RPMI8226 (cell line): ENCODE results near the gene HSP90AB1.

Experiments used
- DNase-seq: peaks from one replicate; pipeline ENCODE4 v3.0.0-alpha.2; 2015

Gene HSP90AB1

DNA sequence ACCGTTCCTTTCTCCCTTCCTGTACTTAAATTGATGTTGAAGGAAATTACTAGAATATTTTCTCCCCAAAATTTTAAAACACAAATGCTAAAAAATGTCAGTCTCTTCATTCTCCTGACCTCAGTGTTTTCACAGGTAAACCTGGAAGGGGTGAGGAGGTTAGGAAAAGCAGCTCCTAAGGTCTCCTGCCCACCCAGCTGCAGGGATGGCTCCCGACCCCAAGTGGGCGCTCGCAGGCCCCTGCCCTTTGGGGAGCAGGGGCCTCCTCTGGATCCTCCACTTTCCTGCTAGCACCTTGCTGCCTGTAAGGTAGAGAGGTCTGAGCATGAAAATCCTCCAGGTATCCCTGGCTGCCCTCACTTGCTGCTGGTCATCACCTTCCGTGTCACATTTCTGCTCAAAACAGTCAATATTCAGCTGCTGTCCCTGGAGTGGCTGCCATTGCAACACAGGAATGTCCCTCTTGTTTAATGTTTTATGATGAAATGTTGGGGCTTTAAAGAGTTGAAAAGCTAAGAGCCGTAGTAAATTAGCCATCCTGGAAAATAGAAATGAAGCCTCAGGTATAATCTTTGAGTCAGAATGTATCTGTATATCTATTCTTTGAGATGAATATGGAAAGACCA is 10.9 kb upstream of the HSP90AB1 start:
- no peak for DNase-seq

DNA sequence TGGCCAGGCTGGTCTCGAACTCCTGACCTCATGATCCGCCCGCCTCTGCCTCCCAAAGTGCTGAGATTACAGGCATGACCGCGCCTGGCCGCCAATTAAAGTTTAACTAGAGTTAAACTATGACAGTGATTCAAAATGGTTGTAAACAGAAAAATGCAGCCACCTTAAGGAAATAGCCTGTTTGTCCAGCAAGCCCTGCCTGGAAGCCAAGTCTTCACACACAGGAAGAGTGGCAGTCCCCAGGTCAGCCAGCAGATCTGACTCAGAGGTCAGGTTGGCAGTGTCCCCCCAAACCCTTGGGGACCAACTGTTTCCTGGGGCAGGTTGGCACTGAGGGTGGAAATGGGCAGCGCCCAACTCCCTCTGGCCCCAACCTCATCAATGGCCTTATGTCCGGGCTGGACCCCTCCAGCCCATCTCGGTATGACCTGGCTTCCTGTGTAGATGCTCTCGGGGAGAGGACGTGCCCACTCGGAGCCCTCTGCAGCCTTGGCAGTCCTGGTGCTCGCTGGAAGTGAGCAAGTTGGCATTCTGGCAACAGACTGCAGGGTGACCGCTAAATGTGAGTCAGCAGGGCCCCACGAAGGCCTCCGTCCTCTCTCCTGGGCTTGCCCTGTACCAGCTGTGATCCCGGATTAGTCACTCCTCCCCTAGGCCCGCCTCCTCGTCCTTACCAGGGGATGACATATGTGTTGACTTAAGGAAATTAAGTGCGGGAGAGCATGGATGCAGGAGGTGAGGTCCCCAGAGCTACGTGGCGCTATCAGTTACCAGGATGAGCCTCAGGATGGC is 9.7 kb upstream of the HSP90AB1 start:
- peak; percentile 90 for DNase-seq

DNA sequence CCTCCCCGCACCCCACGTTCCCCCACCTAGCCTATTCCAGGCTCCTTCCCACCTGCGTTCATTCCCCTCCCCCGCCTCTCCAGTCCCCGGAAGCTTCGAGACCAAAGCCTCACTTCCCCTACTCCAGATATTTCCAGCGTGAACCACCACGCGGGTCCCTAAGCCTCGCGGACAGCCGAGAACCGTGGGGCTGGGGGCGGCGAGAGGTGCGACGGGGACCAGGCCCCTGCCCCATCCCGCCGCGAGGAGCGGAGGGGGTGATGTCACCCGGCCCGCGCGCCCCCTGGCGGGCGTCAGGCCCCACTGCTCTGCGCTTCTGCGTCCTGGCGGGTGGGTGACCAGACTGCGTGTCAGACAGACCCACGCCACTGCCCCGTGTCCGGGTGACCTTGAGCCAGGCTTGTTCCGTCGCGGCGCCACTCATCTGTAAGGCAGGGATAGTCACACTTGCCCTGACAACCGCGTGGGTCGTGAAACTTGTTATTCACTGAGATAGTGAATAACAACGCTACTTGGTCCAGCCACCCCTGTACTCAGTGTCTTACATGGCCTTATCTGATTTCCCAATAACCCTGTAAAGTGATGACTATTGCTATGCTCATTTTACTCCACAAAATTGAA is 9.0 kb upstream of the HSP90AB1 start:
- DNase-seq, result peak; percentile 84

DNA sequence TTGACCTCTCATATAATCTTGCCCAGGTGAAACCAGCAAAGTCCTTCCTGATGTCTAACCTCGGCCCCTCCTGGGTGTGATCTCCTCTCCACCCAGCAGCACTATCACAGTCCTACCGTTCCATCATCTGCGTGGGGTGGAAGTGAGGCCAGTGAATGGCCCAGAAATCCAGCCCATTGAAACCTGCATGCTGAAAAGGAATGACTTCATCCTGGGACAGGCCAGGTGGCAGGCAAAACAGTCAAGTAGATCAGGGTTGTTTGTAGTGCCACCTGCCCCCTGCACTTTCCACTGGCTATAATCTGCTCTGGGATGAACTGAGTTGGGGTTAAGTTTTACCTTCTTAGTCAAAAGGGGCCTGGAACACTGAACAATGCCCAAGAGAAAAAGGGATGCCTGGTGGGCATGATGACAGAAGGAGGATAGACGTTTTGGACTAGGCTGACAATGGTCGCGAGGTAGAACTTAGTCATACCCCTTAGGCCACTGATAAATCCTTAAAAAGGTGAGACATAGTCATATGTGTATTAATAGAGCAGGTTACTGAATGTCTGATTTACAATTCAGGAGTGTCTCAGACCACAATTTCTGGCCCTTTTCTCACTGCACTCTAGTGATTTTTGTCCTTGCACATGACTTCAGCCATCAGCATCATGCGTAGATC is 8.1 kb upstream of the HSP90AB1 start:
- DNase-seq, result no peak

DNA sequence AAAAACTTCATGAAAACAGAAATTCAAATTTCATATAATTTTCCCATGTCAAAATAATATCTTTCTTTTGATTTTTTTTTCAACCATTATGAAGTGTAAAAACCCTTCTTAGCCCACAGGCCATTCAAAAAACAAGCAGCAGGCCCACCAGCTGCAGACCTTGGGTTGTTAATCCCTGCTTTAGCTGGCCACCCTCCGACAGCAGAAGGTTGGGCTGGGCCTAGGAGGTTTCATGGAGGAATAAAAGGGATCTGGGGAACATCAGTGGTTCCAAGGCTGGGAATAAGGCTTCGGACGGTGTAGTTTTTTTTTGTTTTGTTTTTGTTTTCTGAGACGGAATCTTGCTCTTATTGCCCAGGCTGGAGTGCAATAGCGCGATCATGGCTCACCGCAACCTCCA is 3.6 kb upstream of the HSP90AB1 start:
- no peak for DNase-seq

DNA sequence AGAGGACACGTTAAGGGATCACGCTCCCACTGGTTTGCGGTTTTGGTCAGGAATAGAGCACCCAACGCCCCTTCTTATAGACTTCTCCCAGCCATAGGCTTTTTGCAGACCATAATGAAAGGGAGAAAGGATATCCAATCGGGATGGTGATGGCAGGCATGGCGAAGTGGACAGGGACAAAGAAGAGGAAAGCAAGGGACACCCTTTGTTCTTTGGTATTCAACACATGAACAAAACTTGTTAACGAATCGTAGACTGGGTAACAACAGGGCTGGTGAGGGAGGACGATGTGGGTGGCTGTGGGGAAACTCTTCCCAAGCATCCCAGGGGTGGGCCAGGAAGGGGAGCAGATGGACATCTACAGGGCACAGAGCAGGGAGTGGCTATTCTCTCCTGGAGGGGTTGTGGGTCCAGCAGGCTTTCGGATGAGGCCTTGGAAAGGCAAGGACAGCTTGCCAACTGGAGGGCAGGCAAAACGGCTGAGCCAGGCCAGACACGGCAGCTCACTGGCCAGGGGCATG is 1.4 kb upstream of the HSP90AB1 start:
- DNase-seq, result no peak

DNA sequence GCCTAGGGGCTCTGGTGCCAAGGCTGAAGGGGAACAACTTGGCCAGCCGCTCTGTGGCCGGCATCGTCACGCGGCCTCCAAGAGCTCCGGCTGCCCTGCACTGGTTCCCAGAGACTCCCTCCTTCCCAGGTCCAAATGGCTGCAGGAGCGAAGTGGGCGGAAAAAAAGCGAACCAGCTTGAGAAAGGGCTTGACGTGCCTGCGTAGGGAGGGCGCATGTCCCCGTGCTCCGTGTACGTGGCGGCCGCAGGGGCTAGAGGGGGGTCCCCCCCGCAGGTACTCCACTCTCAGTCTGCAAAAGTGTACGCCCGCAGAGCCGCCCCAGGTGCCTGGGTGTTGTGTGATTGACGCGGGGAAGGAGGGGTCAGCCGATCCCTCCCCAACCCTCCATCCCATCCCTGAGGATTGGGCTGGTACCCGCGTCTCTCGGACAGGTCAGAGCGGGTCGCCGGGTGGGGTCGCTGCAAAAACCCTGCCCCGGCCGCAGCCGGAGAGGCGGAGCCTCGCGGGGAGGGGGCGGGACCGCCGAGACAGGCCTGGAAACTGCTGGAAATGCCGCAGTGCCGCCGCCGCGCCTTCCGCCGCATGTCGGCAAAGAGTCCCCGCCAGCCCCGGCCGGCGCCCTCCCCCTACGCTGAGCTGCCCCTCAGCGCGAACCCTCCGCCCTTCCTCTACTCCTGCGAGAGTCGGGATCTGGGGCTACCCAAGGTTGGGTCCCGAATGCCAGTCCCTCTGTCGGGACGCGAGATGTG is 814 bp upstream of the HSP90AB1 start:
- DNase-seq, result peak; percentile 89

DNA sequence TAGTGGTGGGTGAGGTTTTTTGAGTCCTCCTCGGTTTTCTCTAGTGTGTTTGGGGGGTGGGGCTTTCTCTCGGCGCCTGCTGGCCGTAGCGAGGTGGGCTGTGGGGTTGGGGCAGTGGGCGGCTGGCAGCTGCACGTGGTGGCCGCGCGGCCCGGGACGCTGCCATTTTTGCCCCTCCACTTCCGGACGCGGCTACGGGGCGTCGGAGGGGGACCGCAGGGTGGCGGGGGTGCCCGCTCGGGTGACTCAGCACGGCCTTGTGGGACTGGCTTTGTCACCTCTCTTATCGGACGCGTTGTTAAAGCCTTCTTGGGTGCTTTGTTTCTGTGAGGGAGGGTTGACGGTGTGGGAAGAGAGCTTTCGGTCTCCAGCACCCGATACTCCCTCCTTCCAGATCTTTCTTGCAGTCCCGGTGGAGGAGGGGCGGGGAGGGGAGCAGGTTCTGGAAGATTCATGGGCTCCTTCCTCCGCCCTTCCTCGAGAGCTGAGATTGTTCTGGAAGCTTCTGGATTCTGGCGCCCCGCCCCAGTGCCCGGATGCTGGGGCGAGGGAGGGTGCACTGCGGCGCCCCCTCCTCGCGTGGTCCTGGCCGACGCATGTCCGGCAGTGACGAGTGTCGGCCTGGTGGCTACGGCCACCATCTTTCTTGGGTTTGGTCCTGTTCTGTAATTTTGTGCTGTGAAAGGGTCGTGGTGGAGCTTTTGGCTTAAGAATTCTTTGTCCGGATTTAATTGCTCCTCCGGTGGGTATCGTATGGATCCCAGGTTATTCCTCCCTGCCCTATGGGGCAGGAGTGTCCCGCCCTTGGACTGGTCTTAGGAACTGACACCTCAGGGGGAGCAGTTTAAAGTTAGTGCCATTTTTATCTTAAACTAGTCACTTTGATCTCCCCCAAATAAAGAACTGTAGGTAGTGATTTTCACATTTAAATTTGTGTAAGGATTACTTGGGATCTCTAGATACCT is 719 bp downstream of the HSP90AB1 start:
- DNase-seq, result peak; percentile 69

DNA sequence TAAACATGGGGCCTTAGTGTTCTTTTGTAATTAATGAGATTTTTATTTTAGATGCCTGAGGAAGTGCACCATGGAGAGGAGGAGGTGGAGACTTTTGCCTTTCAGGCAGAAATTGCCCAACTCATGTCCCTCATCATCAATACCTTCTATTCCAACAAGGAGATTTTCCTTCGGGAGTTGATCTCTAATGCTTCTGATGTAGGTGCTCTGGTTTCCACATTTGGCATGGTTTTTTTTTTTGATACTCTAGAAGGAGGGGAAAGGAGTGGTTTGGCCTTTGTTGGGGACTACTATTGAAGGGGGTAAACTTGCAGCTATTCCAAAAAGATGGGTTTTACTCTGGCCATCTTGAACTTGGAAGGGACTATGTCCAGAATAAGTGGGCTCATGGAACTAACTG is 1.7 kb downstream of the HSP90AB1 start:
- no peak for DNase-seq

DNA sequence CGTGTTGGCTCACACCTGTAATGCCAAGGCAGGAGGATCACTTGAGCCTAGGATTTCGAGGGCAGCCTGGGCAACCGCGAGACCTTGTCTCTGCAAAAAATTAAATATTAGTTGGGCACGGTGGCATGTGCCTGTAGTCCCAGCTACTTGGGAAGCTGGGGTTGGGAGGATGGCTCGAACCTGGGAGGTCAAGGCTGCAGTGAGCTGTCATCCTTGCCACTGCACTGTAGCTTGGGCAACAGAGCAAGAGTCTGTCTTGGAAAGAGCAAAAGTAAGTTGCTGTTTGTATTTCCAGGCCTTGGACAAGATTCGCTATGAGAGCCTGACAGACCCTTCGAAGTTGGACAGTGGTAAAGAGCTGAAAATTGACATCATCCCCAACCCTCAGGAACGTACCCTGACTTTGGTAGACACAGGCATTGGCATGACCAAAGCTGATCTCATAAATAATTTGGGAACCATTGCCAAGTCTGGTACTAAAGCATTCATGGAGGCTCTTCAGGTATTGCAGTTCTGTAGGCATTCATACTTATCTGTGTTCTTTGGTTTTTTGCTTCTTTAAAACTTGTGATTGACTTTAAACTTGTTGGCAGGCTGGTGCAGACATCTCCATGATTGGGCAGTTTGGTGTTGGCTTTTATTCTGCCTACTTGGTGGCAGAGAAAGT is 2.3 kb downstream of the HSP90AB1 start:
- no peak for DNase-seq

DNA sequence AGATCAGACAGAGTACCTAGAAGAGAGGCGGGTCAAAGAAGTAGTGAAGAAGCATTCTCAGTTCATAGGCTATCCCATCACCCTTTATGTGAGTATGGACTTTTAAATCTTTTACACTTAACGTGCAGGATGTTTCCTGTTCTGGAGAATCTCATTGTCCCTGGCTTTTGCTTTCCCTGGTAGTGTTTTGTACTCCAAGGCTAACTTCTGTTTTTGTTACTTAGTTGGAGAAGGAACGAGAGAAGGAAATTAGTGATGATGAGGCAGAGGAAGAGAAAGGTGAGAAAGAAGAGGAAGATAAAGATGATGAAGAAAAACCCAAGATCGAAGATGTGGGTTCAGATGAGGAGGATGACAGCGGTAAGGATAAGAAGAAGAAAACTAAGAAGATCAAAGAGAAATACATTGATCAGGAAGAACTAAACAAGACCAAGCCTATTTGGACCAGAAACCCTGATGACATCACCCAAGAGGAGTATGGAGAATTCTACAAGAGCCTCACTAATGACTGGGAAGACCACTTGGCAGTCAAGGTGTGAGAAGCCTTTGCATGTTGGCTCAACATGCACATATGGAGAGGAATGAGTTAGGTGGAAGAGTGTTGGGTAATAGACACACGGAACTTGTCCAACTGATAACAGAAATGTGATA is 3.3 kb downstream of the HSP90AB1 start:
- DNase-seq, result no peak

DNA sequence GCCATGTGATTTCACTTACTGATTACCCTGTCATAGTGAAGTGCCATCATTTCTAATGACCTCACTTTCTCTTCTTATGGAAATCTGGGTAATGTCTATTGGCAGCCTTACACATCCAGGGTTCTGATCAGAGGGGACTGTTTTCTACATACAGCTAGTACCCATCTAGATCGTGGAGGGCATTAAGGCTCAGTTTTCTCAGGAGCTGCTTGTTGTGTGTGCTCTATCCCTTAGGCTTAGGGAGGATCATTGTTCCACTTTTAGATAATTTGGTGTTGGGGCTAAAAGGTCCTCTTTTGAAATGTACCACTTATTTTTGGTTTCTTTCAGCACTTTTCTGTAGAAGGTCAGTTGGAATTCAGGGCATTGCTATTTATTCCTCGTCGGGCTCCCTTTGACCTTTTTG is 3.8 kb downstream of the HSP90AB1 start:
- no peak for DNase-seq

DNA sequence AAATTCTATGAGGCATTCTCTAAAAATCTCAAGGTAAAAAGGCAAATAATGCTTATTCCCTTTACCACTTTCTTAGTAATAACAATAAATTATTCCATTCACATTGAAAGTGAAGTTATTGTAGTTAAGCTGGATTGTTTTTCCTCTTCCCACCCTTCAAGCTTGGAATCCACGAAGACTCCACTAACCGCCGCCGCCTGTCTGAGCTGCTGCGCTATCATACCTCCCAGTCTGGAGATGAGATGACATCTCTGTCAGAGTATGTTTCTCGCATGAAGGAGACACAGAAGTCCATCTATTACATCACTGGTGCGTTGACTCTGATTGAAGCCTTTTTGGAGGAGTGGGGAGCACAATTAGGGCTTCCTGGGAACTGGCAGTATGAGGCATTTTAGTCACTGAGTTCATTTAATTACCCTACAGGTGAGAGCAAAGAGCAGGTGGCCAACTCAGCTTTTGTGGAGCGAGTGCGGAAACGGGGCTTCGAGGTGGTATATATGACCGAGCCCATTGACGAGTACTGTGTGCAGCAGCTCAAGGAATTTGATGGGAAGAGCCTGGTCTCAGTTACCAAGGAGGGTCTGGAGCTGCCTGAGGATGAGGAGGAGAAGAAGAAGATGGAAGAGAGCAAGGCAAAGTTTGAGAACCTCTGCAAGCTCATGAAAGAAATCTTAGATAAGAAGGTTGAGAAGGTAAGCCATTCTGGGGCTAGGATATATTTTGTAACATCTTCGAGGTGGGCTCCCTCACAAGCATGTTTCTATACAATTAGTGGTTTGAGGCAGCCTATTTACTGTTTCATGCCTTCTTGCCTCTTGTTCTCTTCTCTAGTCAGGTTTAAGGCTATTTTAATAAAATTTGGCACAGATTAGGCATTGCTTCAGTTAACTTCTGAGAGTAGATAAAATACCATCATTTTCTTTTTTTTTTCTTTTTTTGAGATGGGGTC is 4.9 kb downstream of the HSP90AB1 start:
- no peak for DNase-seq

DNA sequence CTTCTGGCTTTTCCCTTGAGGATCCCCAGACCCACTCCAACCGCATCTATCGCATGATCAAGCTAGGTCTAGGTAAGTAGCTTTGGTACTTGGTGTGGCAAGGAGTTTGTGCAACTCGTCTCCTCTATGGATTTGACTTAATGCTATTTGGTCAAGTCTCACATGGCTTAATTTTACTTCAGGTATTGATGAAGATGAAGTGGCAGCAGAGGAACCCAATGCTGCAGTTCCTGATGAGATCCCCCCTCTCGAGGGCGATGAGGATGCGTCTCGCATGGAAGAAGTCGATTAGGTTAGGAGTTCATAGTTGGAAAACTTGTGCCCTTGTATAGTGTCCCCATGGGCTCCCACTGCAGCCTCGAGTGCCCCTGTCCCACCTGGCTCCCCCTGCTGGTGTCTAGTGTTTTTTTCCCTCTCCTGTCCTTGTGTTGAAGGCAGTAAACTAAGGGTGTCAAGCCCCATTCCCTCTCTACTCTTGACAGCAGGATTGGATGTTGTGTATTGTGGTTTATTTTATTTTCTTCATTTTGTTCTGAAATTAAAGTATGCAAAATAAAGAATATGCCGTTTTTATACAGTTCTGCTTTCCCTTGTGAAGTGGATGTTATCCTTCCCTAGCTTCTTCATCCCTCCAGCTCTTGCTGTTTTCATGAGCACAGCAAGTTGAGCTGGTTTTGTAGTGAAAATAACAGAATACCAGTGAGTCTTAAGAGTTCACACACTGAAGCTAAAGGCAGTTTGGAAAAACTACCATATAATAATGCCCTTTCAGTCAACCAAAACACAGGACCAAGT is 6.6 kb downstream of the HSP90AB1 start:
- peak; percentile 70 for DNase-seq

DNA sequence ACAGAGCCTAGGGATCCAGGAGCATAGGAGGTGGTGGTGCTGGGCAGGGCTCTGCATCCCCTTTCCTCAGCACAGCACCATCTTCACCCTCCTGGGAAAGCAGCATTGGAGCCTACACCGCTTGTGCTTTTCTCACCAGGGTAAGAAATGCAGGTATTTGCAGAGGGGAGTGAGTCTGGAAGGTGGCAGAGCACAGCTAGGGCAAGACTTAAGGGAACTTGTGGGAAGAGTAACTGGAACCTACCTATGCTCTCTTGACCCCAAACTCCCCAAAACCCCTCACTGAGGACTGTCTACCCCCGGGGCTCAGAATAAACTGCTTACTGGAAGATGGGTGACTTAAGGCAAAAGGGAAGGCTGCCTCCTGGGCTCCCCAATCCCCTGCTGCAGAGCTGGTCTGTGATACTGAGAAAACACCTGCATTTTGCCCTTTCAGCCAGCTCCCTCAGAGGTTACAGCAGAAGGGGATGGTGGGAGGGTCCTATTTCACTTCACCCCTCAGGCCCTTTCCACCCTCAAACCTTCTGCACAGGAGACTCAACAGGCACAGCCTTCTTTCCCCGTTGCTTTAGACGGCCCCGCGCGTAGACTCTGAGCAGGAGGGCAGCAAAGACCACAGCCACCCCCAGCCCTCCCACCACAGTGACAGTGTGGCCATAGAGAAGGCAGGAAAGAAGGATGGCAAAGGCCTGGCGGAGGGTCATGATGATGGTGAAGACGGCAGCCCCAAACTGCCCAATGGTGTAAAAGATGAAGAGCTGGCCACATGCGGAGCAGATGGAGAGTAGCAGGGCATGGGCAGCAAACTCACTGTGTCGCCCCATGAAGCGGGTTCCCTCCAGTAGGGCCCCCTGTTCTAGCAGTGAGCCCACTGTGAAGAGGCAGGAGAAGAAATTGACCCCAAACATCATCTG is 7.5 kb downstream of the HSP90AB1 start:
- no peak for DNase-seq

DNA sequence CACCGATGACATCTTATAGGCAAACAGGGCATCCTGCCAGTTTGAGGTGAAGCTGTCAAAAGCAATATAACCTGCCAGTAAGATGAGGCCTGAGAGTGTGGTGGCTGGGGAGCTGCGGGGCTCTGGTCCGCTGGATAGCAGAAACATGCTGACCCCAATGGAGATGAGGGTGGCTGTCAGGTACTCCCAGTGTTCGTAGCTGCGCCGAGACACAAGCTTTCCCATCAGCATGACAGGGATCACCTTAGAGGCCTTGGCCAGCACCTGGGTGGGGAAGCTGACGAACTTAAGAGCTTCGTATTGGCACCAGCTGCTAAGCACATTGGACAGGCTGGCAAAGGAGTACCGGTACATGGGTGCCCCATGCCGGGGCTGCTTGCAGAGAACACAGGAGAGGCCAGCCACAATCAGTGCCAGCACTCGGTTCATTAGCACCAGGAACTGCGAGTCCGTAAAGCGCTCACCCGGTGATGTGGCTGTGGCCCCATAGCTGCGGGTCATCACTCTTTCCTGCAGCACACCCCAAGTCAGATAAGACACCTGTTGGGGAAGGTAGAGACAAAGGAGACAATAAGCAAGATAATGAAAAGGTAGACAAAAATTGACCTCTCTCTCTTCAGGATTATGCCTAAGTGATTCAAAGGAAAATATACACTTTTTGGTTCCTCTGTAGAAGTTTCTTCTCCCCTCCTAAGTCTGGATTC is 8.4 kb downstream of the HSP90AB1 start:
- DNase-seq, result peak; percentile 23
